SK-N-SH (cell line): ENCODE results near the gene ZNF689. TPM values are rescaled to one million over a fixed set of nuclear protein-coding genes. Genes with fewer than 3 reads are reported as not detected.

ENCODE experiments used
- CTCF ChIA-PET: fragments of 300-600, 350-600 bp; formaldehyde crosslinking; extraction: SDS; loops from one replicate; lab custom pipeline; 2021; lab: Yijun Ruan, JAX
- POLR2A ChIA-PET: fragments of 350-600 bp; sonication (Branson Sonifier 250); formaldehyde crosslinking; extraction: SDS; loops from one replicate; lab custom pipeline; 2020; ENCODE audit warnings: antibody characterized with exemption, inconsistent platforms; lab: Yijun Ruan, JAX
- DNase-seq: peaks from one replicate; pipeline ENCODE4 v3.0.0; 2012
- H2AFZ ChIP-seq: fragments of 200-600 bp; sonication (generic); 2 replicates; pipeline ENCODE4 v1.8.1; 2016; ENCODE audit warnings: antibody characterized with exemption, mild to moderate bottlenecking, low read depth
- H3F3A ChIP-seq: fragments of 200-600 bp; sonication (generic); replicated peaks from 2 replicates; pipeline ENCODE3; 2016; ENCODE audit warnings: antibody characterized with exemption, mild to moderate bottlenecking; ENCODE audit not compliant: insufficient read depth
- H3K27ac ChIP-seq, 2 experiments: fragments of 200-500 bp in 1 of 2; fragments of 200-600 bp in 1 of 2; sonication (Bioruptor generic) in 1 of 2; sonication (generic), shearing (Covaris generic) in 1 of 2; 2 replicates each; pipeline versions ENCODE4 v1.5.1 to v1.6.1; 2014 to 2016; ENCODE audit warnings: low read depth in 2 of 2, inconsistent platforms in 1 of 2, low read length in 1 of 2, mild to moderate bottlenecking in 1 of 2, mixed read lengths in 1 of 2
- H3K27me3 ChIP-seq: fragments of 200-600 bp; sonication (generic), shearing (Covaris generic); 2 replicates; pipeline ENCODE4 v1.6.1; 2016; ENCODE audit warnings: mixed run types; ENCODE audit not compliant: insufficient read depth
- H3K36me3 ChIP-seq, 2 experiments: fragments of 200-500 bp in 1 of 2; fragments of 200-600 bp in 1 of 2; sonication (Bioruptor generic) in 1 of 2; sonication (generic) in 1 of 2; replicated peaks in 1 of 2; 2 replicates each; pipeline versions ENCODE3 to v1.5.1; 2014 to 2016; ENCODE audit warnings: low read length in 1 of 2, mild to moderate bottlenecking in 1 of 2; ENCODE audit not compliant: insufficient read depth in 2 of 2, control insufficient read depth in 1 of 2
- H3K4me1 ChIP-seq, 2 experiments: fragments of 200-500 bp in 1 of 2; fragments of 200-600 bp in 1 of 2; sonication (Bioruptor generic) in 1 of 2; sonication (generic), shearing (Covaris generic) in 1 of 2; 2 replicates each; pipeline versions ENCODE4 v1.5.1 to v1.6.1; 2014 to 2016; ENCODE audit warnings: low read depth in 1 of 2, low read length in 1 of 2, mixed run types in 1 of 2; ENCODE audit not compliant: insufficient read depth in 2 of 2, control insufficient read depth in 1 of 2
- H3K4me2 ChIP-seq: fragments of 200-600 bp; sonication (generic), shearing (Covaris generic); 2 replicates; pipeline ENCODE4 v1.6.1; 2017; ENCODE audit warnings: mixed run types
- H3K4me3 ChIP-seq, 2 experiments: fragments of 200-500 bp in 1 of 2; fragments of 200-600 bp in 1 of 2; sonication (Bioruptor generic) in 1 of 2; sonication (generic), shearing (Covaris generic) in 1 of 2; 2 replicates each; pipeline versions ENCODE4 v1.5.1 to v1.8.1; 2014 to 2016; ENCODE audit warnings: low read depth in 2 of 2, inconsistent platforms in 1 of 2, low read length in 1 of 2, mild to moderate bottlenecking in 1 of 2, mixed read lengths in 1 of 2, moderate library complexity in 1 of 2
- H3K79me2 ChIP-seq: fragments of 200-600 bp; sonication (generic); 2 replicates; pipeline ENCODE4 v1.8.1; 2017; ENCODE audit warnings: mild to moderate bottlenecking; ENCODE audit not compliant: insufficient read depth
- H3K9ac ChIP-seq: fragments of 200-600 bp; sonication (generic); 2 replicates; pipeline ENCODE4 v1.6.1; 2017; ENCODE audit warnings: mixed run types
- H3K9me2 ChIP-seq: fragments of 200-600 bp; sonication (generic); 2 replicates; pipeline ENCODE4 v1.6.1; 2017; ENCODE audit warnings: mixed run types
- H3K9me3 ChIP-seq: fragments of 200-600 bp; sonication (generic); 2 replicates; pipeline ENCODE4 v1.6.1; 2017; ENCODE audit warnings: mixed run types, mild to moderate bottlenecking, moderate library complexity
- H4K20me1 ChIP-seq: fragments of 200-600 bp; sonication (generic); 2 replicates; pipeline ENCODE4 v1.6.1; 2017; ENCODE audit warnings: mild to moderate bottlenecking, mixed run types; ENCODE audit not compliant: insufficient read depth
- CHD2 ChIP-seq: fragments of 150-350 bp; IDR thresholded peaks from 2 replicates; pipeline ENCODE4 v1.6.1; 2018; ENCODE audit warnings: low read length; ENCODE audit not compliant: partially characterized antibody
- ELF1 ChIP-seq: IDR thresholded peaks from 2 replicates; pipeline ENCODE4 v1.4.0; 2012
- EZH2phosphoT487 ChIP-seq: fragments of 200-600 bp; sonication (generic); IDR thresholded peaks from 2 replicates; pipeline ENCODE4 v1.6.1; 2017; ENCODE audit warnings: low read depth, mixed run types, mild to moderate bottlenecking, antibody characterized with exemption, moderate library complexity, borderline replicate concordance
- FOXM1 ChIP-seq: IDR thresholded peaks from 2 replicates; pipeline ENCODE4 v1.4.0; 2012; ENCODE audit warnings: low read depth, mild to moderate bottlenecking
- GATA2 ChIP-seq: sonication (generic); formaldehyde crosslinking; IDR thresholded peaks from 2 replicates; pipeline ENCODE4 v1.5.0; 2020; ENCODE audit warnings: mild to moderate bottlenecking, missing genetic modification reagents
- IRF3 ChIP-seq: fragments of 150-350 bp; IDR thresholded peaks from 2 replicates; pipeline ENCODE4 v1.6.1; 2016; ENCODE audit warnings: mild to moderate bottlenecking, low read depth, low read length
- JUND ChIP-seq: IDR thresholded peaks from 2 replicates; pipeline ENCODE4 v1.4.0; 2012
- MAX ChIP-seq: IDR thresholded peaks from 2 replicates; pipeline ENCODE4 v1.4.0; 2012; ENCODE audit warnings: low read depth
- MEF2A ChIP-seq: IDR thresholded peaks from 2 replicates; pipeline ENCODE4 v1.4.0; 2012; ENCODE audit warnings: low read depth, borderline replicate concordance
- MXI1 ChIP-seq: IDR thresholded peaks from 2 replicates; pipeline ENCODE4 v1.6.1; 2012; ENCODE audit warnings: mild to moderate bottlenecking, low read depth, low read length, improper control_type of control experiment
- NFIC ChIP-seq: IDR thresholded peaks from 2 replicates; pipeline ENCODE4 v1.4.0; 2012; ENCODE audit warnings: borderline replicate concordance
- NRF1 ChIP-seq: IDR thresholded peaks from 2 replicates; pipeline ENCODE4 v1.6.1; 2012; ENCODE audit warnings: low read depth, mild to moderate bottlenecking, low read length
- POLR2AphosphoS5 ChIP-seq: IDR thresholded peaks from 2 replicates; pipeline ENCODE4 v1.6.1; 2012; ENCODE audit warnings: low read depth, low read length
- RCOR1 ChIP-seq: fragments of 150-350 bp; IDR thresholded peaks from 2 replicates; pipeline ENCODE4 v1.6.1; 2017; ENCODE audit warnings: antibody characterized with exemption, low read length
- REST ChIP-seq: IDR thresholded peaks from 2 replicates; pipeline ENCODE4 v1.6.1; 2012; ENCODE audit warnings: mild to moderate bottlenecking, low read depth, low read length, moderate library complexity
- RFX5 ChIP-seq: IDR thresholded peaks from 2 replicates; pipeline ENCODE4 v1.6.1; 2012; ENCODE audit warnings: mild to moderate bottlenecking, improper control_type of control experiment, low read length
- RXRA ChIP-seq: IDR thresholded peaks from 2 replicates; pipeline ENCODE4 v1.4.0; 2012; ENCODE audit warnings: low read depth, mild to moderate bottlenecking, borderline replicate concordance
- SIN3A ChIP-seq: IDR thresholded peaks from 2 replicates; pipeline ENCODE4 v1.6.1; 2012; ENCODE audit warnings: low read depth, mild to moderate bottlenecking, low read length, moderate library complexity, borderline replicate concordance
- SMC3 ChIP-seq: IDR thresholded peaks from 2 replicates; pipeline ENCODE4 v1.6.1; 2012; ENCODE audit warnings: low read depth, low read length, improper control_type of control experiment
- TAF1 ChIP-seq: IDR thresholded peaks from 2 replicates; pipeline ENCODE4 v1.6.1; 2012; ENCODE audit warnings: low read depth, mild to moderate bottlenecking, low read length, moderate library complexity, borderline replicate concordance
- TCF12 ChIP-seq: IDR thresholded peaks from 2 replicates; pipeline ENCODE4 v1.4.0; 2012
- TEAD4 ChIP-seq: IDR thresholded peaks from 2 replicates; pipeline ENCODE4 v1.4.0; 2012; ENCODE audit warnings: mild to moderate bottlenecking, borderline replicate concordance; ENCODE audit not compliant: insufficient read depth
- USF2 ChIP-seq: fragments of 150-350 bp; IDR thresholded peaks from 2 replicates; pipeline ENCODE4 v1.6.1; 2017; ENCODE audit warnings: antibody characterized with exemption, low read length, low read depth, borderline replicate concordance
- ZBTB33 ChIP-seq: IDR thresholded peaks from 2 replicates; pipeline ENCODE4 v1.4.0; 2012; ENCODE audit warnings: low read depth, borderline replicate concordance
- WGBS: methylation state at CpG from one replicate; pipeline ENCODE4 v1.1.6; 2017; ENCODE audit warnings: low lambda C conversion rate; 5-methylcytosine and 5-hydroxymethylcytosine counted together
- polyA plus RNA-seq, 3 experiments: library from polyadenylated mRNA; depleted of rRNA; stranded (reverse); fragments of >200 nt; gene quantifications; 2 replicates each; pipeline ENCODE4 v1.2.3, GENCODE V29; 2012

Gene ZNF689
- polyA plus RNA-seq, 1 of the 3 experiments (the other 2 are of a cell fraction), result 2.9 TPM

- peaks cover 26% of the 10 kb centered on the region for H3K79me2 ChIP-seq
- H3K27ac ChIP-seq, result peak within 1 kb of the TSS; percentile 88 to 92
- CTCF ChIA-PET, result interaction anchor here (0.8 to 2.1 kb wide), 9 partner anchors 12 to 128 kb away, joined by 3 to 19 read pairs (median 4); partner anchors contain the start of genes DCTPP1 and ZNF688
- H3K4me3 ChIP-seq, result peak within 1 kb of the TSS; percentile 75 to 91
- peaks cover 0 to 6% of the 10 kb centered on the region in 2 experiments; a peak in 1 of 4 replicates for H3K4me1 ChIP-seq
- H3K36me3 ChIP-seq, result peaks cover 0 to 21% of the 10 kb centered on the region in 2 experiments
- POLR2A ChIA-PET, result interaction anchor here (0.9 to 3.8 kb wide), 9 partner anchors 9 to 101 kb away, joined by 3 to 47 read pairs (median 4); partner anchors contain the start of genes ZNF688, ZNF689 and ZNF747
- H4K20me1 ChIP-seq, result no peaks in the 10 kb centered on the region
- H3K9me2 ChIP-seq, result no peaks in the 10 kb centered on the region
- 5% methylated on average over 13 of the region's 74 CpGs for WGBS
- H3K9ac ChIP-seq, result peak within 1 kb of the TSS; percentile 94
- H3F3A ChIP-seq, result peaks cover 7% of the 10 kb centered on the region
- peak within 1 kb of the TSS; percentile 95 for H3K4me2 ChIP-seq
- H3K9me3 ChIP-seq, result no peaks in the 10 kb centered on the region
- no peaks in the 10 kb centered on the region for H3K27me3 ChIP-seq
- DNase-seq, result peak; percentile 96
- peak within 1 kb of the TSS; percentile 92 for H2AFZ ChIP-seq
- TF ChIP-seq USF2, result no peak
- TF ChIP-seq REST, result no peak
- TF ChIP-seq SIN3A, result peak; percentile 61; the same call in 1 of the 2 replicates
- TF ChIP-seq TCF12, result no peak; the same call in 1 of the 2 replicates
- no peak for TF ChIP-seq GATA2 (CRISPR knock-in tag)
- peak; percentile 90 for TF ChIP-seq CHD2
- TF ChIP-seq TEAD4, result no peak
- TF ChIP-seq NRF1, result peak; percentile 68
- peak; percentile 54; the same call in 1 of the 2 replicates for TF ChIP-seq JUND
- TF ChIP-seq ZBTB33, result 0 out of 2 replicates have a peak, but pooled peaks have one; percentile 50
- TF ChIP-seq RFX5, result no peak
- TF ChIP-seq IRF3, result no peak
- no peak for TF ChIP-seq EZH2phosphoT487
- no peak for TF ChIP-seq SMC3
- TF ChIP-seq NFIC, result peak; percentile 34; the same call in 1 of the 2 replicates
- peak; percentile 47; the same call in 1 of the 2 replicates for TF ChIP-seq MAX
- TF ChIP-seq POLR2AphosphoS5, result peak; percentile 93
- no peak for TF ChIP-seq RCOR1
- TF ChIP-seq MXI1, result peak; percentile 68; the same call in 1 of the 2 replicates
- no peak for TF ChIP-seq FOXM1
- TF ChIP-seq ELF1, result peak; percentile 92
- no peak for TF ChIP-seq RXRA
- peak; percentile 71 for TF ChIP-seq TAF1
- no peak for TF ChIP-seq MEF2A
Observed at GRCh38 chr16:30557957-30558788, 52.0 kb downstream of the ZNF689 start, which contains the start of gene ZNF764. ZNF764 (minus strand) TSS chr16:30558374; CDS start chr16:30558182, 192 bp downstream.
